ENCODE results near the gene LRP1B.

DNA sequence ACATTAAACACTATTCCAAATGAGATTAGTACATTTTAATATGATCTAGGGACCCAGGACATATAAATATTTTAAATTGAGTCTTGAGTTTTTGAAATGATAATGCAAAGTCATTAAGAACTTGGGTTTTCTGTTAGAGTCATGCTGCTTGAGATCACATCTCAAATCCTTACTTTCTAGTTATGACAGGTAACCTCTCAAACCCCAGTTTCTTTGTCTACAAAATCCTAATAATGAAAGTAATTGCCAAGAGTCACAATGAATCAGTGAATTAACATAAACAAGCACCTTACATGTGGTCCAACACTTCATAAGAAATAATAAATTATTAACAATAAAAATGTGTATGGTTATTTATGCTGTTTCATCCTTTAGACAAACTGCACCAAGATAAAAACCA is 607.6 kb downstream of the LRP1B start:
- TF ChIP-seq, protein P1, sequence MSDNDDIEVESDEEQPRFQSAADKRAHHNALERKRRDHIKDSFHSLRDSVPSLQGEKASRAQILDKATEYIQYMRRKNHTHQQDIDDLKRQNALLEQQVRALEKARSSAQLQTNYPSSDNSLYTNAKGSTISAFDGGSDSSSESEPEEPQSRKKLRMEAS (IDR thresholded peaks at IDR 0.05), result no peak
- TF ChIP-seq POLR2A (IDR thresholded peaks at IDR 0.05; ENCODE audit: control extremely low read depth in 1 of 2, low read depth in 2 of 2, low read length in 2 of 2) (no peak), ZNF274 (IDR thresholded peaks at IDR 0.05; ENCODE audit: borderline replicate concordance, extremely low read depth, low read length) (no peak), FOSL1 (IDR thresholded peaks at IDR 0.05; ENCODE audit: insufficient read depth, low read depth, low read length) (no peak), JUND (IDR thresholded peaks at IDR 0.05; ENCODE audit: low read length) (no peak), HDAC6 (IDR thresholded peaks at IDR 0.05; ENCODE audit: low read depth, low read length) (no peak), TBP (IDR thresholded peaks at IDR 0.05; ENCODE audit: low read depth, low read length) (no peak), SP1 (IDR thresholded peaks at IDR 0.05; ENCODE audit: low read depth, low read length) (no peak), SUZ12 (IDR thresholded peaks at IDR 0.05; ENCODE audit: low read length) (no peak)
- TF ChIP-seq, protein P2, sequence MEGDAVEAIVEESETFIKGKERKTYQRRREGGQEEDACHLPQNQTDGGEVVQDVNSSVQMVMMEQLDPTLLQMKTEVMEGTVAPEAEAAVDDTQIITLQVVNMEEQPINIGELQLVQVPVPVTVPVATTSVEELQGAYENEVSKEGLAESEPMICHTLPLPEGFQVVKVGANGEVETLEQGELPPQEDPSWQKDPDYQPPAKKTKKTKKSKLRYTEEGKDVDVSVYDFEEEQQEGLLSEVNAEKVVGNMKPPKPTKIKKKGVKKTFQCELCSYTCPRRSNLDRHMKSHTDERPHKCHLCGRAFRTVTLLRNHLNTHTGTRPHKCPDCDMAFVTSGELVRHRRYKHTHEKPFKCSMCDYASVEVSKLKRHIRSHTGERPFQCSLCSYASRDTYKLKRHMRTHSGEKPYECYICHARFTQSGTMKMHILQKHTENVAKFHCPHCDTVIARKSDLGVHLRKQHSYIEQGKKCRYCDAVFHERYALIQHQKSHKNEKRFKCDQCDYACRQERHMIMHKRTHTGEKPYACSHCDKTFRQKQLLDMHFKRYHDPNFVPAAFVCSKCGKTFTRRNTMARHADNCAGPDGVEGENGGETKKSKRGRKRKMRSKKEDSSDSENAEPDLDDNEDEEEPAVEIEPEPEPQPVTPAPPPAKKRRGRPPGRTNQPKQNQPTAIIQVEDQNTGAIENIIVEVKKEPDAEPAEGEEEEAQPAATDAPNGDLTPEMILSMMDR (IDR thresholded peaks at IDR 0.05; ENCODE audit: control extremely low read depth in 1 of 3, insufficient read depth in 1 of 3, low read depth in 1 of 3, low read length in 3 of 3), result no peak

All from H1 (cell line).